Measurements from ENCODE around the gene SURF6.

DNA sequence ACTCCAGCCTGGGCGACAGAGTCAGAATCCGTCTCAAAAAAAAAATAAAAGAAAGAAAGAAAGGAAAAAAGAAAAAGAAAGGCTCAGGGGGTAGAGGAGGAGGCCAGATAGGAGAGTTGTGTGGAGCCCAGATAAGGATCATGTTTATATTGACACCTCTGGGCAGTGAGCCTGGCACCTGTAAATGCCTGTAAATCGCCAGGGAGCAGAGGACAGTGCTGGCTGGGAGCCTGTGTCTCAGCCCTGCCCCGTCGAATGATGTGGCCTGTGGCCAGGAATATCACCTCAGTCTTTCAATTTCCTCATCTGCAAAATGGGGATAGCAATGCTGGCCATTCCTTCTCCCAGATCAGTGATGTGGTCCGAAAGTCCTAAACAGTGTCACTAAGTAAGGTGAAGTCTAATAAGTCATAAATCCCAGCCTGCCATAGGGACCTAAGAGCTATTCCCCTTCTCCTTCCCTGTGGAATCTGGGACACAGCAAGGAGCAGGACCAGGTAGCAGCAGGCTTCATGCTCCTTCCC lies 50.7 kb downstream of the SURF6 start:
- TF ChIP-seq, protein P1, sequence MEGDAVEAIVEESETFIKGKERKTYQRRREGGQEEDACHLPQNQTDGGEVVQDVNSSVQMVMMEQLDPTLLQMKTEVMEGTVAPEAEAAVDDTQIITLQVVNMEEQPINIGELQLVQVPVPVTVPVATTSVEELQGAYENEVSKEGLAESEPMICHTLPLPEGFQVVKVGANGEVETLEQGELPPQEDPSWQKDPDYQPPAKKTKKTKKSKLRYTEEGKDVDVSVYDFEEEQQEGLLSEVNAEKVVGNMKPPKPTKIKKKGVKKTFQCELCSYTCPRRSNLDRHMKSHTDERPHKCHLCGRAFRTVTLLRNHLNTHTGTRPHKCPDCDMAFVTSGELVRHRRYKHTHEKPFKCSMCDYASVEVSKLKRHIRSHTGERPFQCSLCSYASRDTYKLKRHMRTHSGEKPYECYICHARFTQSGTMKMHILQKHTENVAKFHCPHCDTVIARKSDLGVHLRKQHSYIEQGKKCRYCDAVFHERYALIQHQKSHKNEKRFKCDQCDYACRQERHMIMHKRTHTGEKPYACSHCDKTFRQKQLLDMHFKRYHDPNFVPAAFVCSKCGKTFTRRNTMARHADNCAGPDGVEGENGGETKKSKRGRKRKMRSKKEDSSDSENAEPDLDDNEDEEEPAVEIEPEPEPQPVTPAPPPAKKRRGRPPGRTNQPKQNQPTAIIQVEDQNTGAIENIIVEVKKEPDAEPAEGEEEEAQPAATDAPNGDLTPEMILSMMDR (IDR thresholded peaks at IDR 0.05; ENCODE audit: insufficient read depth, low read length) = no peak
- no peak for TF ChIP-seq POLR2AphosphoS5 (IDR thresholded peaks at IDR 0.05; ENCODE audit: low read depth)

All from HL-60 (cell line).